Right forelimb (tissue), 1 donor: ENCODE results near the gene APOE.
"Not testable (repeated sequence)": the region's sequence is repeated elsewhere in the genome, so short reads cannot be mapped to it uniquely, and the experiment has no call there.

Source experiments
- DNase-seq: peaks from one replicate; pipeline ENCODE4 v3.0.0-alpha.2; 2018

Gene APOE

DNA sequence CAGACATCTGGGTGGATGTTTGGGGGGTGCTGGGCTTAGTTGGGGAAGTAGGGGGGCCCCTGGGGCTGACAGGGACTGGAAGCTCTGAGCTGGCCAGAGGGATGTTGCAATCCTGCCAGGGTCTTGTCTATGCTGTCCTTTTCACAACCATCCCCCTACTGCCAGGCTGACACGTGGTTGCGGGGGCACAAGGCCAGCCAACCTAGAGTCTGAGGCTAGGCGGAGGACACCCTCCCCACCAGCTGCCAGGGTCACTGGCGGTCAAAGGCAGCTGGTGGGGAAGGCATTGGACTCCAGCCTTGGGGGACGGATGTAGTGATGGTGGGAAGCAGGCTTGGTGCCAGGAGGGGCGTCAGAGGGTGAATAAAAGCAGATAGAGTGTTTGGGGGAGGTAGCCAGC is 7.3 kb downstream of the APOE start:
- DNase-seq = peak; percentile 73

- DNase-seq = not testable (repeated sequence)
These were observed 8.2 kb downstream of the APOE start for GRCh38 chr19:44913512-44914432.

GRCh38 chr19:44914433-44915206 is 9.0 kb downstream of the APOE start, which contains the start of gene APOC1:
TSS of gene APOC1 (plus strand) at chr19:44914608. CDS start at chr19:44914892, 284 bp downstream.
- peak; percentile 95 for DNase-seq

GRCh38 chr19:44924243-44924725 is 18.7 kb downstream of the APOE start:
- no peak for DNase-seq

GRCh38 chr19:44925114-44925891 is 19.7 kb downstream of the APOE start:
- peak; percentile 80 for DNase-seq

- DNase-seq = not testable (repeated sequence)
These were observed 20.9 kb downstream of the APOE start for GRCh38 chr19:44926245-44927077.

DNA sequence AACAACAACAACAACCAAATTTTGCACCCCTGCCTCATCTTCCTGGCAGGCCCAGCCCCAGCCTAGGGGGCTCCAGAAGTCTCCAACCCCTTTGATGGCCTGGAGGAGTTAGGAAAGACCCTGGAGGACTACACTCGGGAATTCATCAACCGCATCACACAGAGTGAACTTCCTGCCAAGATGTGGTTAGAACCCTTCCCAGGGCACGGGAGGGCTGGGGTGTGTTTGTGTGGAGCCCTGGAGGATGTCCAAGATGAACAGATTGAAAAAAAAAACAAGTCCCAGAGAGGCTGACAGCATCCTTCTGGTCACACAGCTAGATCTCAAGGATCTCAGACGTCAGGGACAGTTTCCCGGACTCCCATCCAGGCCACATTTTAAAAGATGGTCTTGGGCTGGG is 22.1 kb downstream of the APOE start:
- no peak for DNase-seq

DNA sequence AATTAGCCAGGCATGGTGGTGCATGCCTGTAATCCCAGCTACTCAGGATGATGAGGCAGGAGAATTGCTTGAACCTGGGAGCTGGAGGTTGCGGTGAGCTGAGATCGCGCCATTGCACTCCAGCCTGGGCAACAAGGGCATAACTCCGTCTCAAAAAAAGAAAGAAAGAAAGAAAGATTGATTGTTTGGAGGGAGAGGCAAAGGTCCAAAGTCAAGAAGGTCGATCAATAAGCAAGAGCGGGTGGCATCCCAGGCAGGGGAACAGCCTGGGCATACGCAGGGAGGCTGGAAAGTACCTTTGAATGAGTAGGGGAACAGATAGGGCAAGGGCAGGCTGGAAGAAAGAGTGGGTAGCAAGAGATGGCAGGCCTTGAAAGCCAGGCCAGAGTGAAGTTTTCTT is 24.5 kb downstream of the APOE start:
- DNase-seq = no peak

DNA sequence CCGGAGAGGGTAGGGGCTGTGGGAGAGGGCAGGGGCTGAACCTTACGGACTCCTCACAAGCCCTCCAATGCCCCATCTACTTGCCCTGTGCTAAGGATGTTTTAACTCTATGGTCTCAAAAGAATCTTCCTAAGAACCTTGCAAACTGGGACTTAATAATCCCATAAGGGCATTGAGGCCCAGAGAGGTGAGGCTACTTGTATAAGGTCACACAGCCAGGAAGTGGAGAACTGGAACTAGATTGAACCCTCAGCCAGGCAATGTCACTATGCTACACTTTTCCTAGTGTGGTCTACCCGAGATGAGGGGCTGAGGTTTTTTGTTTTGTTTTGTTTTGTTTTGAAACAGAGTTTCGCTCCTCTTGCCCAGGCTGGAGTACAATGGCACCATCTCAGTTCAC is 25.9 kb downstream of the APOE start:
- DNase-seq = no peak

GRCh38 chr19:44939668-44940067 is 34.1 kb downstream of the APOE start:
- DNase-seq = no peak

GRCh38 chr19:44942067-44942571 is 36.5 kb downstream of the APOE start, which contains the start of gene APOC4:
TSS of gene APOC4 (plus strand) at chr19:44942237. CDS start at chr19:44942278, 41 bp downstream.
- DNase-seq = no peak

DNA sequence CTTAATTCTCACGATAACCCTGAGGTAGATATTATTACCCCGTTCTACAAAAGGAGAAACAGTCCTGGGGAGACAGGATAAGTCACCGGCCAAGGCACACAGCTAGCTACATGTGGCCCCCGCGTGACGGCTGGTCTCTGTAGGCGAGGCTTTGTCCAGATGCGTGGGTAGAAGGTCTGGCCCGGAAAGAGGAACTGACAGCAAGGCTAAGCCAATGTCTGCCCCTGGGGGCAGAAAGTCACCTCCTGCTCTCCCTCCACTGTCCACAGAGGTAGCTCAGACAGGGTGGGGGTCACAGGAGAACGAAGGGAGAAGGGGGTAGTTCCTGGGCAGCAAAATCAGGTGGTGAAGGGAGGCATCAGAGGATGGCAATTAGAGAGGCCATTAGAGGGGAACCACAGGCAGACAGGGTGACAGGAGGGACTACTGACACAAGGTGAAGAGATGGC is 38.2 kb downstream of the APOE start:
- no peak for DNase-seq

DNA sequence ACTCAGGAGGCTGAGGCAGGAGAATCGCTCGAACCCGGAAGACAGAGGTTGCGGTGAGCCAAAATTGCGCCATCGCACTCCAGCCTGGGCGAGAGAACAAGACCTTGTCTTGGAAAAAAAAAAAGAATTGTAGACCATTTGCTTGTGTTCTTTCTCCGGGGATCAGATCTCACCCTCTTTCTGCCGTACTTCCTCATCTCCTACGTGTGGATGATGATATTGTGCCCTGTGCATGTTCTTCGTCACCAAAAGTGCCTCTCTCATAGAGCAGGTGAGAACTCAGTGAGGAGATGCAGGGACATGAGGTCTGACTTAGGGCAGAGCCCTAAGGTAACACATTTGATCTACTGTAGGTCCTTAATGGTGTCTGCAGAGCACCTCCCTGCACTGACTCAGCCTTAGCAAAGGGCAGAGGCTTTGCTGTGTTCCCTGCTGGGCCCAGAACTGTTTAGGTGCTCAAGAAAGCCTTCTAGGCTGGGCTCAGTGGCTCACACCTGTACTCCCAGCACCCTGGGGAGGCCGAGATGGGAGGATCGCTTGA is 41.5 kb downstream of the APOE start:
- no peak for DNase-seq

DNA sequence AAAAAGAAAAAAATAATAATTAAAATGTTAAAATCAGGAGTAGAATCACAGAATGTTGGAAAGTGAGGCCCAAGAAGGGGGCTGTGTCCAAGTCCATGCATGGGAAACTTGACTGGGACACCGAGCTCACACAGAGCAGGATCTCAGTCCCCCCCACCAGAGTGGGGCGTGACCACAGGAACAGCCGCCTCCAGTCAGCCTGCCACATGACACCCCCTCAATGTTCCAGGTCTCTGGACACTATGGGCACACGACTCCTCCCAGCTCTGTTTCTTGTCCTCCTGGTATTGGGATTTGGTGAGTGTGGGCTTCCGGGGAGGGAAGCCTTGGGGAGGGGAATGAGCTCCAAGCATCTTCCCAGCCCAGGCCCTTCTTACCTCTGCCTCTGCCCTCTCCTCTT is 42.6 kb downstream of the APOE start:
- no peak for DNase-seq

GRCh38 chr19:44948763-44949374 is 43.3 kb downstream of the APOE start:
- no peak for DNase-seq

GRCh38 chr19:44949550-44949949 is 44.0 kb downstream of the APOE start:
- DNase-seq = no peak

- peak; percentile 72 for DNase-seq
These were observed 45.9 kb downstream of the APOE start for GRCh38 chr19:44951179-44952159.

- DNase-seq = no peak
These were observed 48.7 kb downstream of the APOE start for GRCh38 chr19:44954278-44954648.
